LNCaP clone FGC (cell line): ENCODE measurements around the gene AEN.

ENCODE experiments used
- DNase-seq: peaks from one replicate; pipeline ENCODE4 v3.0.0-alpha.2; 2011; ENCODE audit warnings: low read depth
- H3K4me3 ChIP-seq: 2 replicates; pipeline ENCODE4 v1.5.1; 2011; ENCODE audit warnings: mild to moderate bottlenecking, low read depth, low read length, control low read depth
- CTCF ChIP-seq: IDR thresholded peaks from 2 replicates; pipeline ENCODE4 v1.5.1; 2012; ENCODE audit warnings: mild to moderate bottlenecking; ENCODE audit not compliant: control insufficient read depth, insufficient read depth; ENCODE audit errors: extremely low read depth

The AEN gene

DNA sequence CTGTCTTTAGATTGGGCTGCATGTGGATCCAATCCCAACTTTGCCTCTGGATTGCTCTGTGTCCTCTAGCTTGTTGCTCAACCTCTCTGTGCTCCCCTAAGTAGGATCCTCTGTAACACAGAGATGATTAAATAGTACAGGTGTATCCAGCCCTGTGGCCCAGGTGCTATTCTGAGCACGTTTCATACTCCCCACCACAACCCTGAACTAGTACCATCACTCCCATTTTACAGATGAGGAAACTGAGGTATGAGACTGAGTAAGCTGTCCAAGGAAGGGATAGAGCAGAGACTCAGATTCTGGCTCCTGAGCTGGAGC is 24.9 kb downstream of the AEN start:
- DNase-seq, result no peak
- no peak for TF ChIP-seq CTCF
- no peak overlapping the region for H3K4me3 ChIP-seq

DNA sequence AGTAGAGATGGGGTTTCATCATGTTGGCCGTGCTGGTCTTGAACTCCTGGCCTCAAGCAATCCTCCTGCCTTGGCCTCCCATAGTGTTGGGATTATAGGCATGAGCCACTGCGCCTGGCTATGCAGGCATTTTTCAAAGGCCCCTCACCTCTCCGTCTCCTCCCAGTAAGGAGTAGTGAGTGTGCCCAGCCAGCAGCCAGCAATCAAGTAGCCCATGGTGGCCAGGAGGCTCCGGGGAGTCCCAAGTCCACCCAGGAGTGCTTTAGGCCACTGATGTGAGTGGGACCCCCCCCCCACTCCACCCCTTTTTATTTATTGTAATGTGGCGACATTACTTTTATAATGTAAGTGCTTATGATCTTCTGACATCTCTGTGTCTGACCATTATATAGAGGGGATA is 25.8 kb downstream of the AEN start:
- no peak for DNase-seq
- no peak overlapping the region for H3K4me3 ChIP-seq
- TF ChIP-seq CTCF, result no peak

DNA sequence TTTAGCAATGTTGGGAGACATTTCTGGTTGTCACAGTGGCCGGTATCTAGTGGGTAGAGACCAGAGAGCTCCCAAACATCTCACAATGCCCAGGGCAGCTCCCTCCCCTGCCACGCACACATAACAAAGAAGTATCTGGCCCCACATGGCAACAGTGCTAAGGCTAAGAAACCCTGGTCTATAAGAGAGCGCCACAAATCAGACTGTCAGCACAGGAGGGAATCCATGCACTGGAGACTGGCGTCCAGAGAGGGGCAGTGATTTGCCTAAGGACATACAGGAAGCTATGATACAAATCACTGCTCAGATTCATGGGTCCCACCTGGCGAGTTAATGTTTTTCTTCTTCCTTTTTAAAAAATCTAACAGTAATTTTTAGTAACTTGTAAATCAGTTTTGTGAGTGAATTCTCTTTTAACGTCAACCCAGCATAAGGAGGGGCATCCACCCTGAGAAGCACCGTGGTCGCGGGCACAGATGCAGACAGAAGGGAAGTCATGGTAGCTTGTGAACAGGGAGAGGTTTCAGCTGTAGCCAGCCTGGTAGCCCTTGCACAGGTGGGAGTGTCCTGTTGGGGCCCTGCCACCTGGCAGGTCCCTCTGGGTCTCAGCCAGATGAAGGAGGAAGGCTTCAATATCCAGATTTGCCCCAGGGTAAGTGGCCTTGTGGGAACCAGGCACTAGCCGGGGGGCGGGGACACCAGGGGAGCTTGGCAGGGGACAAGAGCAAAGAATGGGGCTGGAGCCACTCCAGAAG is 26.4 kb downstream of the AEN start:
- TF ChIP-seq CTCF, result no peak
- peak; percentile 86 for DNase-seq
- H3K4me3 ChIP-seq, result no peak overlapping the region

GRCh38 chr15:88648357-88649214 is 27.4 kb downstream of the AEN start:
- no peak overlapping the region for H3K4me3 ChIP-seq
- no peak for TF ChIP-seq CTCF
- no peak for DNase-seq

DNA sequence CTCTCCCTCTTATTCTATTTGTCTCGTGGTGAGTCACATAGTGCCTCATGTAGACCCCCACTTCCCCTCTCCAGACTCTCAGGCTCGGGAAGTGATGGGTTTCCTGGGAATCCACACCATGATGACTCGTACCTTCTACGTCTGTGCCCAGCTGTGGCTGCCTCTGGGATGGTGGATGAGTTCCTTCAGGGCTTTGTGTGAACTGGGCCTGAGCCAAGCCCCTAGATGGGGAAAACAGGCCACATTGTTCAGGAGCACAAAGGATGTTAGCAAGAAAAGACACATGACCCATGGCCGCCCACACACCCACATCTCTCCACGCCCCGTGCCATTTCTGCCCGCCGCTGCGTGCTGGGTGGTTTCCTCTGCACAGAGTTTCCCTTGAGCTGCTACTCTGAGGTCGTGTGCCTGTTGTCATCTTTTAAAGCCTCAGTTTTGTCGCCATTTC is 28.2 kb downstream of the AEN start:
- H3K4me3 ChIP-seq, result no peak overlapping the region
- no peak for DNase-seq
- no peak for TF ChIP-seq CTCF

GRCh38 chr15:88649753-88650551 is 28.8 kb downstream of the AEN start:
- H3K4me3 ChIP-seq, result no peak overlapping the region
- no peak for DNase-seq
- no peak for TF ChIP-seq CTCF
